ENCODE results near the gene RABGAP1L. TPM values are rescaled to one million over a fixed set of nuclear protein-coding genes. Genes with fewer than 3 reads are reported as not detected.

Gene RABGAP1L
- total and polyA plus RNA-seq, 2 donors (not counting 3 experiments of a cell fraction or from before 2014, with no cell fraction given) = 6.4 to 22.2 TPM

GRCh38 chr1:174877208-174877673, 717.9 kb downstream of the RABGAP1L start:
- no peak for FAIRE-seq
- no peak overlapping the region for H3K27ac ChIP-seq (ENCODE audit: insufficient read depth, low read depth, low read length)
- no TSS peak for BruUV-seq (replicated peaks)

GRCh38 chr1:174880171-174880570, 720.9 kb downstream of the RABGAP1L start:
- no TSS peak for BruUV-seq (replicated peaks)
- CTCF ChIA-PET = interaction anchor here (1.8 kb wide), 1 partner anchor 103 kb away, joined by 5 read pairs; no protein-coding TSS in a partner anchor
- Histone ChIP-seq H3K27ac (ENCODE audit: insufficient read depth, low read depth, low read length) (no peak overlapping the region), H3K36me3 (ENCODE audit: control insufficient read depth in 2 of 2, extremely low read depth in 1 of 2, insufficient read depth in 2 of 2, low read length in 2 of 2) (no peaks in the 10 kb centered on the region), H3K4me1 (ENCODE audit: control insufficient read depth, extremely low read depth, insufficient read depth, low read length) (no peaks in the 10 kb centered on the region), H2AFZ (ENCODE audit: low read depth, low read length) (no peak overlapping the region), H3K4me2 (ENCODE audit: insufficient read depth, low read length) (no peak overlapping the region), H3K79me2 (ENCODE audit: control insufficient read depth, insufficient read depth, low read length) (no peaks in the 10 kb centered on the region), H3K4me3 (replicated peaks in 1 of 3; ENCODE audit: insufficient read depth in 1 of 3, low read depth in 1 of 3, low read length in 3 of 3) (no peak overlapping the region), H3K9me3 (replicated peaks; ENCODE audit: control insufficient read depth, insufficient read depth, low read length) (no peaks in the 10 kb centered on the region), H4K20me1 (replicated peaks; ENCODE audit: control insufficient read depth, extremely low read depth, insufficient read depth, low read length) (no peaks in the 10 kb centered on the region), H3K9me1 (replicated peaks; ENCODE audit: control insufficient read depth, extremely low read depth, insufficient read depth, low read length) (no peaks in the 10 kb centered on the region), H3K9ac (replicated peaks; ENCODE audit: extremely low read depth, insufficient read depth, low read length) (no peak overlapping the region), H3K27me3 (ENCODE audit: control insufficient read depth in 2 of 2, insufficient read depth in 2 of 2, low read length in 2 of 2) (no peaks in the 10 kb centered on the region)
- dilution Hi-C loops (cut with MboI; ENCODE audit: extremely low pct_ligation_motif_present, low sequenced_read_pairs) (no loop called here), intact Hi-C loops (cut with micrococcal nuclease) (no loop called here)
- POLR2A ChIA-PET = no interaction called here
- no peak for DNase-seq (ENCODE audit: low read depth, low spot score)
- no peak for FAIRE-seq
- TF ChIP-seq POLR2A (IDR thresholded peaks at IDR 0.05; ENCODE audit: low read depth, low read length) (no peak), EZH2 (IDR thresholded peaks at IDR 0.05; ENCODE audit: borderline replicate concordance, low read depth, low read length, severe bottlenecking) (no peak), FOS (IDR thresholded peaks at IDR 0.05; ENCODE audit: borderline replicate concordance, insufficient read depth, low read length) (no peak), POLR2AphosphoS5 (IDR thresholded peaks at IDR 0.05; ENCODE audit: insufficient read depth, low read depth, low read length) (no peak), GATA2 (IDR thresholded peaks at IDR 0.05; ENCODE audit: insufficient read depth, insufficient read length, low read depth, low read length) (no peak), JUN (IDR thresholded peaks at IDR 0.05; ENCODE audit: borderline replicate concordance, insufficient read depth, insufficient read length, low read depth) (no peak), MYC (IDR thresholded peaks at IDR 0.05; ENCODE audit: low read depth, low read length) (no peak)
- TF ChIP-seq, protein P1, sequence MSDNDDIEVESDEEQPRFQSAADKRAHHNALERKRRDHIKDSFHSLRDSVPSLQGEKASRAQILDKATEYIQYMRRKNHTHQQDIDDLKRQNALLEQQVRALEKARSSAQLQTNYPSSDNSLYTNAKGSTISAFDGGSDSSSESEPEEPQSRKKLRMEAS (IDR thresholded peaks at IDR 0.05; ENCODE audit: insufficient read depth, insufficient read length) = no peak
- TF ChIP-seq, protein P2, sequence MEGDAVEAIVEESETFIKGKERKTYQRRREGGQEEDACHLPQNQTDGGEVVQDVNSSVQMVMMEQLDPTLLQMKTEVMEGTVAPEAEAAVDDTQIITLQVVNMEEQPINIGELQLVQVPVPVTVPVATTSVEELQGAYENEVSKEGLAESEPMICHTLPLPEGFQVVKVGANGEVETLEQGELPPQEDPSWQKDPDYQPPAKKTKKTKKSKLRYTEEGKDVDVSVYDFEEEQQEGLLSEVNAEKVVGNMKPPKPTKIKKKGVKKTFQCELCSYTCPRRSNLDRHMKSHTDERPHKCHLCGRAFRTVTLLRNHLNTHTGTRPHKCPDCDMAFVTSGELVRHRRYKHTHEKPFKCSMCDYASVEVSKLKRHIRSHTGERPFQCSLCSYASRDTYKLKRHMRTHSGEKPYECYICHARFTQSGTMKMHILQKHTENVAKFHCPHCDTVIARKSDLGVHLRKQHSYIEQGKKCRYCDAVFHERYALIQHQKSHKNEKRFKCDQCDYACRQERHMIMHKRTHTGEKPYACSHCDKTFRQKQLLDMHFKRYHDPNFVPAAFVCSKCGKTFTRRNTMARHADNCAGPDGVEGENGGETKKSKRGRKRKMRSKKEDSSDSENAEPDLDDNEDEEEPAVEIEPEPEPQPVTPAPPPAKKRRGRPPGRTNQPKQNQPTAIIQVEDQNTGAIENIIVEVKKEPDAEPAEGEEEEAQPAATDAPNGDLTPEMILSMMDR (IDR thresholded peaks at IDR 0.05; ENCODE audit: extremely low read depth in 1 of 2, insufficient read depth in 1 of 2, low read depth in 1 of 2, low read length in 2 of 2) = no peak

More at GRCh38 chr1:174877208-174877673, 717.9 kb downstream of the RABGAP1L start:
- dilution Hi-C loops (cut with MboI; ENCODE audit: extremely low pct_ligation_motif_present, low sequenced_read_pairs) (no loop called here), intact Hi-C loops (cut with micrococcal nuclease) (no loop called here)
- no peak overlapping the region for H3K4me2 ChIP-seq (ENCODE audit: insufficient read depth, low read length)
- H3K79me2 ChIP-seq (ENCODE audit: control insufficient read depth, insufficient read depth, low read length) = no peaks in the 10 kb centered on the region
- H2AFZ ChIP-seq (ENCODE audit: low read depth, low read length) = no peak overlapping the region
- ChIA-PET CTCF (interaction anchor here (1.0 kb wide), 1 partner anchor 55 kb away, joined by 5 read pairs; no protein-coding TSS in a partner anchor), POLR2A (no interaction called here)
- no peaks in the 10 kb centered on the region for H3K9me1 ChIP-seq (replicated peaks; ENCODE audit: control insufficient read depth, extremely low read depth, insufficient read depth, low read length)
- no peak for DNase-seq (ENCODE audit: low read depth, low spot score)
- no peak overlapping the region for H3K9ac ChIP-seq (replicated peaks; ENCODE audit: extremely low read depth, insufficient read depth, low read length)
- H3K9me3 ChIP-seq (replicated peaks; ENCODE audit: control insufficient read depth, insufficient read depth, low read length) = no peaks in the 10 kb centered on the region
- no peaks in the 10 kb centered on the region for H4K20me1 ChIP-seq (replicated peaks; ENCODE audit: control insufficient read depth, extremely low read depth, insufficient read depth, low read length)
- H3K36me3 ChIP-seq (ENCODE audit: control insufficient read depth in 2 of 2, extremely low read depth in 1 of 2, insufficient read depth in 2 of 2, low read length in 2 of 2) = no peaks in the 10 kb centered on the region
- H3K4me3 ChIP-seq (replicated peaks in 1 of 3; ENCODE audit: insufficient read depth in 1 of 3, low read depth in 1 of 3, low read length in 3 of 3) = no peak overlapping the region
- H3K27me3 ChIP-seq (ENCODE audit: control insufficient read depth in 2 of 2, insufficient read depth in 2 of 2, low read length in 2 of 2) = no peaks in the 10 kb centered on the region
- H3K4me1 ChIP-seq (ENCODE audit: control insufficient read depth, extremely low read depth, insufficient read depth, low read length) = no peaks in the 10 kb centered on the region
- no peak for TF ChIP-seq JUN (IDR thresholded peaks at IDR 0.05; ENCODE audit: borderline replicate concordance, insufficient read depth, insufficient read length, low read depth)

All from endothelial cell of umbilical vein (primary cell).